K562 (cell line): Measurements from ENCODE around the gene RGPD4. TPM values are rescaled to one million over a fixed set of nuclear protein-coding genes. Genes with fewer than 3 reads are reported as not detected.
A peak's percentile ranks its signal among the peaks of the same experiment; 100 is the strongest.

ENCODE experiments used
- ATAC-seq: fragments of 200-7000 bp; cut with Tn5 transposase; 3 replicates; pipeline ENCODE4 v1.9.1; 2020; ENCODE audit warnings: moderate library complexity
- BruUV-seq: library from RNA; stranded (reverse); fragments of 400-500 nt; replicated peaks from 2 replicates; lab custom pipeline; 2021; lab: Mats Ljungman, UMichigan
- CTCF ChIA-PET: fragments of 300-600 bp; formaldehyde crosslinking; extraction: SDS; loops from one replicate; lab custom pipeline; 2021; ENCODE audit warnings: low intra/inter-chr PET ratio; lab: Yijun Ruan, JAX
- POLR2A ChIA-PET: fragments of 300-600, 350-650 bp; sonication (Branson Sonifier 250); formaldehyde crosslinking; extraction: SDS; loops from one replicate; lab custom pipeline; 2021; ENCODE audit warnings: antibody characterized with exemption, inconsistent platforms; lab: Yijun Ruan, JAX
- DNase-seq, 4 experiments: peaks; one replicate each; pipeline versions ENCODE4 v3.0.0 to v3.0.0-alpha.2; 2011 to 2018; ENCODE audit warnings: low spot score in 3 of 4, mixed read lengths in 3 of 4; ENCODE audit errors: extremely low read depth in 1 of 4
- FAIRE-seq: peaks from 2 replicates; lab custom pipeline; 2011; peaks lifted over from hg19 to GRCh38; lab: Jason Lieb, UNC
- H2AFZ ChIP-seq: 2 replicates; pipeline ENCODE4 v1.6.0; 2011; ENCODE audit warnings: low read depth, low read length, control low read depth, inconsistent platforms
- H3K27ac ChIP-seq: fragments of 200-600 bp; 3 replicates; pipeline ENCODE4 v1.8.0; 2011; ENCODE audit warnings: low read depth, mild to moderate bottlenecking, control low read depth, inconsistent platforms, low read length, moderate library complexity, mixed read lengths; ENCODE audit errors: extremely low read depth
- H3K27me3 ChIP-seq, 2 experiments: fragments of 300-600 bp in 1 of 2; 2 replicates in 1 of 2; 3 replicates in 1 of 2; pipeline versions ENCODE4 v1.6.0 to v1.8.0; 2011; ENCODE audit warnings: inconsistent platforms in 2 of 2, low read length in 2 of 2, mild to moderate bottlenecking in 1 of 2, mixed read lengths in 1 of 2, moderate library complexity in 1 of 2; ENCODE audit not compliant: control insufficient read depth in 2 of 2, insufficient read depth in 2 of 2
- H3K36me3 ChIP-seq: fragments of 300-600 bp; 3 replicates; pipeline ENCODE4 v1.8.0; 2011; ENCODE audit warnings: mild to moderate bottlenecking, low read length, inconsistent platforms; ENCODE audit not compliant: control insufficient read depth, insufficient read depth
- H3K4me1 ChIP-seq, 2 experiments: fragments of 200-600 bp in 1 of 2; replicated peaks in 1 of 2; 2 replicates in 1 of 2; 3 replicates in 1 of 2; pipeline versions ENCODE4 v1.5.1 to v1.8.0; 2011; ENCODE audit warnings: inconsistent platforms in 2 of 2, low read length in 2 of 2, mild to moderate bottlenecking in 1 of 2, mixed read lengths in 1 of 2, moderate library complexity in 1 of 2; ENCODE audit not compliant: control insufficient read depth in 2 of 2, insufficient read depth in 2 of 2
- H3K4me2 ChIP-seq: 2 replicates; pipeline ENCODE4 v1.6.1; 2011; ENCODE audit warnings: low read length, control low read depth, inconsistent platforms, mixed read lengths; ENCODE audit not compliant: insufficient read depth
- H3K4me3 ChIP-seq: fragments of 200-600 bp; sonication (generic), shearing (Covaris generic); 2 replicates; pipeline ENCODE4 v1.5.1; 2016; ENCODE audit warnings: control low read depth, inconsistent platforms
- H3K79me2 ChIP-seq: fragments of 200-600 bp; 3 replicates; pipeline ENCODE4 v1.8.0; 2011; ENCODE audit warnings: low read length, inconsistent platforms; ENCODE audit not compliant: control insufficient read depth, insufficient read depth
- H3K9ac ChIP-seq, 2 experiments: 2 replicates each; pipeline versions ENCODE4 v1.6.0 to v1.6.1; 2011; ENCODE audit warnings: low read depth in 2 of 2, low read length in 2 of 2, control low read depth in 1 of 2, inconsistent platforms in 1 of 2, mild to moderate bottlenecking in 1 of 2, mixed read lengths in 1 of 2; ENCODE audit not compliant: insufficient read depth in 1 of 2
- H3K9me1 ChIP-seq: one replicate; pipeline ENCODE4 v1.6.0; 2011; ENCODE audit warnings: inconsistent platforms, mild to moderate bottlenecking, low read length, moderate library complexity; ENCODE audit not compliant: control insufficient read depth, insufficient read depth
- H3K9me3 ChIP-seq: replicated peaks from 2 replicates; pipeline ENCODE4 v1.5.1; 2011; ENCODE audit warnings: low read depth, low read length, inconsistent platforms; ENCODE audit not compliant: control insufficient read depth, insufficient read depth
- H4K20me1 ChIP-seq: replicated peaks from 2 replicates; pipeline ENCODE4 v1.6.1; 2011; ENCODE audit warnings: low read length, inconsistent platforms, mixed read lengths; ENCODE audit not compliant: control insufficient read depth, insufficient read depth
- CHCHD3 ChIP-seq: fragments of 250-450 bp; sonication (Bioruptor Pico); IDR thresholded peaks from 2 replicates; pipeline ENCODE4 v2.1.2; 2022; ENCODE audit warnings: mild to moderate bottlenecking
- CREB1 ChIP-seq, 2 experiments: sonication (generic) in 1 of 2; formaldehyde crosslinking in 1 of 2; IDR thresholded peaks; 2 replicates each; pipeline versions ENCODE4 v1.6.1 to v1.8.0; 2012 to 2022; ENCODE audit warnings: inconsistent platforms in 1 of 2, mild to moderate bottlenecking in 1 of 2, missing genetic modification reagents in 1 of 2, moderate library complexity in 1 of 2
- GTF2E2 ChIP-seq: fragments of 200-800 bp; sonication (Bioruptor generic); IDR thresholded peaks from 2 replicates; pipeline ENCODE4 v1.6.1; 2016; ENCODE audit warnings: missing genetic modification characterization, missing compliant biosample characterization
- HDAC1 ChIP-seq, 2 experiments: fragments of 450-650 bp; IDR thresholded peaks; 2 replicates each; pipeline ENCODE4 v1.6.1; 2016 to 2017; ENCODE audit warnings: inconsistent platforms in 1 of 2, mild to moderate bottlenecking in 1 of 2, moderate library complexity in 1 of 2
- HLTF ChIP-seq: fragments of 450-650 bp; IDR thresholded peaks from 2 replicates; pipeline ENCODE4 v1.6.1; 2016
- NFIC ChIP-seq: fragments of 450-650 bp; IDR thresholded peaks from 2 replicates; pipeline ENCODE4 v1.6.1; 2017; ENCODE audit warnings: mild to moderate bottlenecking, inconsistent platforms
- POLR2AphosphoS5 ChIP-seq: IDR thresholded peaks from 2 replicates; pipeline ENCODE4 v1.6.1; 2011; ENCODE audit warnings: mild to moderate bottlenecking, low read depth, low read length, moderate library complexity; ENCODE audit not compliant: control insufficient read depth, insufficient read depth
- ZNF347 ChIP-seq: fragments of 450-650 bp; formaldehyde crosslinking; IDR thresholded peaks from 2 replicates; pipeline ENCODE4 v1.4.0; 2020; ENCODE audit warnings: low read depth, mild to moderate bottlenecking, moderate library complexity
- WGBS: fragments of 100-300 bp; shearing (Covaris generic); methylation state at CpG from one replicate; pipeline ENCODE4 v1.1.6; 2016; ENCODE audit warnings: low coverage, mixed read lengths; ENCODE audit not compliant: insufficient coverage; ENCODE audit errors: missing lambda C conversion rate; 5-methylcytosine and 5-hydroxymethylcytosine counted together
- in situ Hi-C: fragments of 300-500 bp; cut with MboI; formaldehyde crosslinking; loops from 4 replicates; pipeline ENCODE4 v1.15.0; 2018; ENCODE audit warnings: inconsistent platforms, mixed read lengths
- intact Hi-C: fragments of 100-400 bp; cut with micrococcal nuclease; formaldehyde crosslinking; loops from 2 replicates; pipeline ENCODE4 v1.14.2; 2022
- polyA plus RNA-seq, 8 experiments: library from polyadenylated mRNA; depleted of rRNA in 4 of 8; stranded (reverse) in 5 of 8; unstranded in 3 of 8; fragments of >200 nt; fragmentation: Nextera tagmentation in 2 of 8; fragmentation: Illumina TruSeq in 1 of 8; extraction: Ambion mirVana in 2 of 8; extraction: Trizol in 1 of 8; gene quantifications; 2 replicates each; pipeline versions ENCODE4 v1.2.1 to v1.2.3, GENCODE V29; 2011 to 2014; ENCODE audit warnings: inconsistent platforms in 1 of 8, missing spikeins in 1 of 8
- total RNA-seq, 7 experiments: library from RNA; depleted of rRNA in 6 of 7; stranded (reverse); fragments of >200 nt in 6 of 7; fragmentation: Illumina TruSeq in 2 of 7; extraction: Trizol in 2 of 7; gene quantifications; 2 replicates each; pipeline versions ENCODE4 v1.2.1 to v1.2.3, GENCODE V29; 2011 to 2021; ENCODE audit warnings: low replicate concordance in 1 of 7
- TF ChIP-seq, protein P1 (sequence below): fragments of 250-450 bp; sonication (Bioruptor Pico); IDR thresholded peaks from 2 replicates; pipeline ENCODE4 v1.8.0; 2022; ENCODE audit warnings: moderate library complexity, mild to moderate bottlenecking, inconsistent platforms

The RGPD4 gene
- total and polyA plus RNA-seq, 9 of the 15 experiments (the other 6 are each of a cell fraction or from before 2014, with no cell fraction given): 0.04 TPM; not detected in 8

DNA sequence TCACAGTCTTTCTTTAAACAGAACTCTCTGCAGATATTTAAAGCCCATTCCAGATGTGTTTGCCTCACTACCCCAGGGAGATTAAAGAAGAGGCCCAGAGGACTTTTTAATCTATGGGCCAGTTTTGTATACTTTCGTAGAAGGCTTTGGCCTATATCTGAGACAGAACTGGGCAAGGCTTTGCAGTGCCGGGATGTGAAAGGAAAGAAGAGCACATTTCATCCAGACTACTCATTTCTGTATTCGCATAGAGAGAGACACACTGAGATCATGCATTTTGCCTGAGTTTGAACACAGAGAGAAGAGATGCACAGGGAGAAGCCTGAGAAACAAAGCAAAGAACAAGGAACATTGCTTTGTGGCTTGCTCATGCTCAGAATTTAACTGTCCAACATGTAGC is 104.7 kb downstream of the RGPD4 start (continued):
- TF ChIP-seq ZNF347 (CRISPR knock-in tag): no peak
- TF ChIP-seq GTF2E2: no peak
- TF ChIP-seq CHCHD3 (CRISPR knock-in tag): no peak
- no peak for TF ChIP-seq POLR2AphosphoS5
- no peak for TF ChIP-seq HDAC1 (IDR thresholded peaks at IDR 0.05)

DNA sequence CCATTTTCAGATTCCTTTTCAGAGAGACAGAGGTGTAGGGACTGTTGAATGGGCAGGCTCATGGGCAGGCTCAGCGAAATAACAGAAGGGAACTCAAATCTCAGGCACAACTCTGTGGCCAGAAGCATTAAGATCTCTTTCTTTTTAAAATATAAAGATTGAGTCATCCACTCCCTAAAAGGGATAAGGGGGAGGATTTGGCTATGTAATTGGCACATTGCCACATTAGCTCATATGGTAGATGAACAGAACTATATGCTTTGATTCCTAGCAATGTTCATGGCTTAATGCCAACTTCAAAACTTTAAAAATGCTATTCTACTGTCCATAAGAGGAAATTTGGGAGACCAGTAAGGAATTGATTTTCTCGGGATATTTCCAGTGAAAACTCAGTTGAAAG is 105.8 kb downstream of the RGPD4 start:
- CTCF ChIA-PET: no interaction called here
- Histone ChIP-seq H3K27me3 (no peaks in the 10 kb centered on the region; a peak in 1 of 5 replicates), H3K4me2 (no peak overlapping the region), H3K4me1 (no peaks in the 10 kb centered on the region), H3K79me2 (no peaks in the 10 kb centered on the region), H3K36me3 (no peaks in the 10 kb centered on the region), H2AFZ (no peak overlapping the region), H3K9me1 (no peaks in the 10 kb centered on the region), H3K27ac (no peak overlapping the region), H3K9ac (no peak overlapping the region), H3K4me3 (no peak overlapping the region), H3K9me3 (no peaks in the 10 kb centered on the region), H4K20me1 (no peaks in the 10 kb centered on the region)
- FAIRE-seq (no peak), DNase-seq (no peak), ATAC-seq (no peak)
- no TSS peak for BruUV-seq
- WGBS: 4% methylated on average over 2 of the region's 2 CpGs
- peak; percentile 74 for TF ChIP-seq NFIC
- TF ChIP-seq HLTF: no peak
- TF ChIP-seq, protein P1, sequence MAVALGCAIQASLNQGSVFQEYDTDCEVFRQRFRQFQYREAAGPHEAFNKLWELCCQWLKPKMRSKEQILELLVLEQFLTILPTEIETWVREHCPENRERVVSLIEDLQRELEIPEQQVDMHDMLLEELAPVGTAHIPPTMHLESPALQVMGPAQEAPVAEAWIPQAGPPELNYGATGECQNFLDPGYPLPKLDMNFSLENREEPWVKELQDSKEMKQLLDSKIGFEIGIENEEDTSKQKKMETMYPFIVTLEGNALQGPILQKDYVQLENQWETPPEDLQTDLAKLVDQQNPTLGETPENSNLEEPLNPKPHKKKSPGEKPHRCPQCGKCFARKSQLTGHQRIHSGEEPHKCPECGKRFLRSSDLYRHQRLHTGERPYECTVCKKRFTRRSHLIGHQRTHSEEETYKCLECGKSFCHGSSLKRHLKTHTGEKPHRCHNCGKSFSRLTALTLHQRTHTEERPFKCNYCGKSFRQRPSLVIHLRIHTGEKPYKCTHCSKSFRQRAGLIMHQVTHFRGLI: no peak
- no peak for TF ChIP-seq CREB1 (IDR thresholded peaks at IDR 0.05)
- no peak for TF ChIP-seq CREB1 (CRISPR knock-in tag; IDR thresholded peaks at IDR 0.05)
- in situ Hi-C loops: loop anchor here (25.0 kb wide), 2 partner anchors 120 to 655 kb away; no protein-coding TSS in a partner anchor
- intact Hi-C loops: no loop called here
- POLR2A ChIA-PET: no interaction called here
